ENCODE data around the gene GALR2. TPM values are rescaled to one million over a fixed set of nuclear protein-coding genes. Genes with fewer than 3 reads are reported as not detected.

GALR2 gene
- total RNA-seq, 1 donor from 2014 or later: 0.17 TPM

DNA sequence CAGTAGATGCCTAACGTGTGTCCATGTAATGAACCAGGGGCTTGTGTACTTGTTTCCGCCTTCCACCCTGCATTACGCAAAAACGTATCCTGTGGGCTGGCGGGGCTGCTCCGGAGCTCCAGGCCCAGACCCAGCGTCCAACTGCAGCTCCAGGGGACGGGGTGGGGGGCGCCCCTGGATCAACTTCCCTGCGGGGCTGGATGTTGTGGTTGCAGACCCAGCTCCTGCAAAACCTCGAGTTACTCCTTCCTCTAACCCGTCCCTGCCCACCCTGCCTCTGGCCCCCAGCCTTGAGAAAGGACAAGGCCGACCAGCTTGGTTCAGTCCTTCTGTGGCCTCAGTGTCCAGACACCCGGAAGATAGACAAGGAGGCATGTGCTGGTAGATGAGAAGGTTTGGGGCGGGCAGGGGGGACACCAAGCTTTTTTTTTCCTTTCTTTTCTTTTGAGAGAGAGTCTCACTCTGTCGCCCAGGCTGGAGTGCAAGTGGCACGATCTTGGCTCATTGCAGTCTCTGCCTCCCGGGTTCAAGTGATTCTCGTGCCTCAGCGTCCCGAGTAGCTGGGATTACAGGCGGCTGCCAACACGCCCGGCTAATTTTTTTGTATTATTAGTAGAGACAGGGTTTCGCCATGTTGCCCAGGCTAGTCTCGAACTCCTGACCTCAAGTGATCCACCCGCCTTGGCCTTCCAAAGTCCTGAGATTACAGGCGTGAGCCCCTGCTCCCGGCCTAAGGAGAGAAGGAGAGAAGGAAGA lies 29.7 kb downstream of the GALR2 start:
- peak overlapping the region; percentile 97 for H3K4me3 ChIP-seq (ENCODE audit: low read depth, low read length)
- DNase-seq (ENCODE audit: low read depth): no peak
- TF ChIP-seq, protein P1, sequence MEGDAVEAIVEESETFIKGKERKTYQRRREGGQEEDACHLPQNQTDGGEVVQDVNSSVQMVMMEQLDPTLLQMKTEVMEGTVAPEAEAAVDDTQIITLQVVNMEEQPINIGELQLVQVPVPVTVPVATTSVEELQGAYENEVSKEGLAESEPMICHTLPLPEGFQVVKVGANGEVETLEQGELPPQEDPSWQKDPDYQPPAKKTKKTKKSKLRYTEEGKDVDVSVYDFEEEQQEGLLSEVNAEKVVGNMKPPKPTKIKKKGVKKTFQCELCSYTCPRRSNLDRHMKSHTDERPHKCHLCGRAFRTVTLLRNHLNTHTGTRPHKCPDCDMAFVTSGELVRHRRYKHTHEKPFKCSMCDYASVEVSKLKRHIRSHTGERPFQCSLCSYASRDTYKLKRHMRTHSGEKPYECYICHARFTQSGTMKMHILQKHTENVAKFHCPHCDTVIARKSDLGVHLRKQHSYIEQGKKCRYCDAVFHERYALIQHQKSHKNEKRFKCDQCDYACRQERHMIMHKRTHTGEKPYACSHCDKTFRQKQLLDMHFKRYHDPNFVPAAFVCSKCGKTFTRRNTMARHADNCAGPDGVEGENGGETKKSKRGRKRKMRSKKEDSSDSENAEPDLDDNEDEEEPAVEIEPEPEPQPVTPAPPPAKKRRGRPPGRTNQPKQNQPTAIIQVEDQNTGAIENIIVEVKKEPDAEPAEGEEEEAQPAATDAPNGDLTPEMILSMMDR (conservative IDR thresholded peaks at IDR 0.05; ENCODE audit: low read depth, low read length): no peak

DNA sequence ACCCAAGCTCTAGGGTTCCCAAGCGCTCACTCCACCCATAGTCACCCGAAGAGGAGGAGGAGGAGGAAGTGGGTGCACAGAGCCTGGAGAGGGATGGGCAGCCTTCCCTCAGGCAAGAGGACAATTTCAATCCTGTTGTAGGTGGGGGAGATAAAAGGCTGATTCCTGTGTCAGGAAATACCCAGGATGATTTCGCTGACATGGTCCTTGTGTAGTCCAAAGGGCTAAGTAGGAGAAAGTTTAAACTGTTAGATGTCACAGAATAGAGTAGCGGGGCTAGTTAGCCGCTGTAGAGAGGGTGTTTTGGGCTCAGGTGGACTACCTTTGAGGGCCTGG lies 30.3 kb downstream of the GALR2 start:
- no peak overlapping the region for H3K4me3 ChIP-seq (ENCODE audit: low read depth, low read length)
- TF ChIP-seq, protein P1 (conservative IDR thresholded peaks at IDR 0.05; ENCODE audit: low read depth, low read length): no peak
- DNase-seq (ENCODE audit: low read depth): no peak

DNA sequence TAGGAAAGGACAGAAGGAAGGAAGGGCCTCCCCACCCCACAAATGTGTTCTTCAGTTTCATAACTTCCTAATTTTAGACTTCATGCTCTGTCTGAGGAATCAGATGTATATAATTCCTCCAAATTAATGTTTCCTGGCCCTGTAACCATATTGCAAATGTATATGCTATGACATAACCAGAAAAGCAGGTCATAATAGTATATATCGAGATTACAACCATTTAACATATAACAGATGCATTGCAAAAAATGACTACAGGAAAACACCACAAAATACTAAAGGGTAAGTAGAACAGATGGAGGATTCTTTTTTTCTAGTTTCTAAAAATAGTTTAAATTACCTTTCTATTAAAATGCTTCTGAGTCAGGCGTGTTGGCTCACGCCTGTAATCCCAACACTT lies 32.1 kb downstream of the GALR2 start:
- DNase-seq (ENCODE audit: low read depth): no peak
- TF ChIP-seq, protein P1 (conservative IDR thresholded peaks at IDR 0.05; ENCODE audit: low read depth, low read length): no peak
- H3K4me3 ChIP-seq (ENCODE audit: low read depth, low read length): no peak overlapping the region

DNA sequence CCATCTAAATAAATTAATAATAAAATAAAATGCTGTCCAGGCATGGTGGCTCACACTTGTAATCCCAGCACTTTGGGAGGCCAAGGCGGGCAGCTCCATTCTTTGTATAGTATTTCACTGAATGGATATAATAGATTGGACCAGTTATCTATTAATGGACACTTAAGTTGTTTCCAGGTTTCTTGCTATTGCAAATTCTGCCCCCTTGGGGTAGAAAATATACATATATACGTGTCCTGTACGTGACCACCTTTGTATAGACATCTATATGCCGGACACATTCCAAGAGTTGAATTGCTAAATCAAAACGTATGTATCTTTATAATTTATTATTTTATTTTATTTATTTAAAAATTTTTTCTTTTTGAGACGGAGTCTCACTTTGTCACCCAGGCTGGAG lies 32.9 kb downstream of the GALR2 start:
- no peak for DNase-seq (ENCODE audit: low read depth)
- TF ChIP-seq, protein P1 (conservative IDR thresholded peaks at IDR 0.05; ENCODE audit: low read depth, low read length): peak; percentile 22
- H3K4me3 ChIP-seq (ENCODE audit: low read depth, low read length): no peak overlapping the region

DNA sequence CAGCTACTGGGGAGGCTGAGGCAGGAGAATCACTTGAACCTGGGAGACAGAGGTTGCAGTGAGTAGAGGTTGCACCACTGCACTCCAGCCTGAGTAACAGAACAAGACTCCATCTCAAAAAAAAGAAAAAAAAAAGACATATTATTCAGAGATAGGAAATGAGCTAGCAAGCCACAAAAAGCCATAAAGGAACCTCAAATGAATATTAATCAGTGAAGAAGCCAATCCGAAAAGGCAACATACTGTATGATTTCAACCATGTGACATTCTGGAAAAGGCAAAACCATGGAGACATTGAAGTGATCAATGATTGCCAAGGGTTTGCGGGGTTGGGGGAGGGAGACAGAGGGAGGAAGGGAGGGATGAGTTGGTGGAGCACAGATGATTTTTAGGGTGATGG lies 37.4 kb downstream of the GALR2 start:
- no peak for DNase-seq (ENCODE audit: low read depth)
- no peak overlapping the region for H3K4me3 ChIP-seq (ENCODE audit: low read depth, low read length)
- TF ChIP-seq, protein P1 (conservative IDR thresholded peaks at IDR 0.05; ENCODE audit: low read depth, low read length): no peak

DNA sequence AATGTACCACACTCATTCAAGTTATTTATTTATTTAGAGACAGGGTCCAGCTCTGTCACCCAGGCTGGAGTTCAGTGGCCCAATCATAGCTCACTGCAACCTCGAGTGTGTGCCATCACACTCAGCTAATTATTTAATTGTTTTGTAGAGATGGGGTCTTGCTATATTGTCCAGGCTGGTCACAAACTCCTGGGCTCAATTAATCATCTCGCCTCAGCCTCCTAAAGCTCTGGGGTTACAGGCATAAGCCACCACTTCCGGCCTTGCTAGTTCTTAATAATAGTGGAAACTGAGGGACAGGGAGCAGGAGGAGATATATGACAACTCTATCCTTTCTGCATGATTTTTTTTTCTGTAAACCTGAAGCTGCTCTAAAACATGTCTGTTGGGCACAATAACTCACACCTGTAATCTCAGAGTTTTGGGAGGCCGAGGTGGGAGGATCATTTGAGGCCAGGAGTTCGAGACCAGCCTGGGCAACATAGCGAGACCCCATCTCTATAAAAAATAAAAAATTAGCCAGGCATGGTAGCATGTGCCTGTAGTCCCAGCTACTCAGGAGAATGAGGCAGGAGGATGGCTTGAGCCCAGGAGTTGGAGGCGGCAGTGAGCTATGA lies 40.7 kb downstream of the GALR2 start:
- no peak for DNase-seq (ENCODE audit: low read depth)
- TF ChIP-seq, protein P1 (conservative IDR thresholded peaks at IDR 0.05; ENCODE audit: low read depth, low read length): no peak
- H3K4me3 ChIP-seq (ENCODE audit: low read depth, low read length): no peak overlapping the region

Measured in epithelial cell of proximal tubule (primary cell).